ENCODE measurements around the gene NR2F1-AS1. TPM values are rescaled to one million over a fixed set of nuclear protein-coding genes. Genes with fewer than 3 reads are reported as not detected.

NR2F1-AS1 gene
- total and polyA plus RNA-seq, 2 donors (not counting 3 experiments of a cell fraction or from before 2014, with no cell fraction given), result 4.2 to 13.8 TPM

DNA sequence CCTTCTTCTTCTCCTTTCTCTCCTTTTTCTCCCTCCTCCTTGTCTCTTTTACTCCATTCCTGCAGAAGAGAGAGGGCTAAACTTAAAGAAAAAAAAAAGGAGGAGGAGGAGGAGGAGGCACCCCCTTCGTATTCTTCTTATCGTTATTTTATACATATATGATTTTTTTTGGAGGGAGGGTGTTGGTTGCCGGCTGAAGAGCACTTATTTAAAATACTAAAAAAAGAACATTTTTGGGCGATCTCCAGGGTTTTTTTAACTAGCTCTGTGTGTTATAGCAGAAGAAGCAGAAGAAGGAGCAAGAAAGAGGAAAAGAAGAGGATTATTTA lies 2.4 kb upstream of the NR2F1-AS1 start:
- FAIRE-seq, result no peak
- dilution Hi-C loops (cut with MboI; ENCODE audit: extremely low pct_ligation_motif_present, low sequenced_read_pairs) (no loop called here), intact Hi-C loops (cut with micrococcal nuclease) (loop anchor here (1.0 to 10.0 kb wide), 9 partner anchors 37 to 1276 kb away; no protein-coding TSS in a partner anchor)
- no peaks in the 10 kb centered on the region for H4K20me1 ChIP-seq (replicated peaks; ENCODE audit: control insufficient read depth, extremely low read depth, insufficient read depth, low read length)
- no peaks in the 10 kb centered on the region for H3K9me3 ChIP-seq (replicated peaks; ENCODE audit: control insufficient read depth, insufficient read depth, low read length)
- TF ChIP-seq, protein P1, sequence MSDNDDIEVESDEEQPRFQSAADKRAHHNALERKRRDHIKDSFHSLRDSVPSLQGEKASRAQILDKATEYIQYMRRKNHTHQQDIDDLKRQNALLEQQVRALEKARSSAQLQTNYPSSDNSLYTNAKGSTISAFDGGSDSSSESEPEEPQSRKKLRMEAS (IDR thresholded peaks at IDR 0.05; ENCODE audit: insufficient read depth, insufficient read length), result no peak
- TF ChIP-seq POLR2AphosphoS5 (IDR thresholded peaks at IDR 0.05; ENCODE audit: insufficient read depth, low read depth, low read length) (no peak), MYC (IDR thresholded peaks at IDR 0.05; ENCODE audit: low read depth, low read length) (no peak), EZH2 (IDR thresholded peaks at IDR 0.05; ENCODE audit: borderline replicate concordance, low read depth, low read length, severe bottlenecking) (no peak), GATA2 (IDR thresholded peaks at IDR 0.05; ENCODE audit: insufficient read depth, insufficient read length, low read depth, low read length) (no peak), CTCF (IDR thresholded peaks at IDR 0.05; ENCODE audit: extremely low read depth in 1 of 2, insufficient read depth in 1 of 2, low read depth in 1 of 2, low read length in 2 of 2) (no peak), FOS (IDR thresholded peaks at IDR 0.05; ENCODE audit: borderline replicate concordance, insufficient read depth, low read length) (no peak)
- H2AFZ ChIP-seq (ENCODE audit: low read depth, low read length), result no peak overlapping the region
- H3K4me3 ChIP-seq (replicated peaks in 1 of 3; ENCODE audit: insufficient read depth in 1 of 3, low read depth in 1 of 3, low read length in 3 of 3), result peak overlapping the region; percentile 76 to 93 (median 85)
- peak overlapping the region; percentile 96 for H3K4me2 ChIP-seq (ENCODE audit: insufficient read depth, low read length)
- BruUV-seq (replicated peaks), result TSS peak; percentile 47
- peak overlapping the region; percentile 95 for H3K9ac ChIP-seq (replicated peaks; ENCODE audit: extremely low read depth, insufficient read depth, low read length)
- no peaks in the 10 kb centered on the region for H3K9me1 ChIP-seq (replicated peaks; ENCODE audit: control insufficient read depth, extremely low read depth, insufficient read depth, low read length)
- peaks cover 4% of the 10 kb centered on the region in 2 experiments for H3K36me3 ChIP-seq (ENCODE audit: control insufficient read depth in 2 of 2, extremely low read depth in 1 of 2, insufficient read depth in 2 of 2, low read length in 2 of 2)
- CTCF ChIA-PET, result interaction anchor here (0.8 to 5.8 kb wide), 14 partner anchors 8 to 1109 kb away, joined by 3 to 79 read pairs (median 4); no protein-coding TSS in a partner anchor
- peaks cover 72% of the 10 kb centered on the region for H3K79me2 ChIP-seq (ENCODE audit: control insufficient read depth, insufficient read depth, low read length)
- peak overlapping the region; percentile 86 for H3K27ac ChIP-seq (ENCODE audit: insufficient read depth, low read depth, low read length)
- no peak for DNase-seq (ENCODE audit: low read depth, low spot score)
- H3K4me1 ChIP-seq (ENCODE audit: control insufficient read depth, extremely low read depth, insufficient read depth, low read length), result peaks cover 25% of the 10 kb centered on the region
- POLR2A ChIA-PET, result interaction anchor here (0.6 to 1.6 kb wide), 6 partner anchors 24 to 634 kb away, joined by 3 to 7 read pairs (median 4); no protein-coding TSS in a partner anchor
- H3K27me3 ChIP-seq (ENCODE audit: control insufficient read depth in 2 of 2, insufficient read depth in 2 of 2, low read length in 2 of 2), result no peaks in the 10 kb centered on the region
